GM19397 (cell line): Measurements from ENCODE around the gene SGSM2.
A peak's percentile ranks its signal among the peaks of the same experiment; 100 is the strongest.

Source experiments
- ATAC-seq: cut with Tn5 transposase; IDR thresholded peaks from one replicate; pipeline ENCODE4 v1.9.1; 2021; ENCODE audit warnings: mild to moderate bottlenecking, moderate library complexity; ENCODE audit not compliant: unreplicated experiment

The SGSM2 gene

DNA sequence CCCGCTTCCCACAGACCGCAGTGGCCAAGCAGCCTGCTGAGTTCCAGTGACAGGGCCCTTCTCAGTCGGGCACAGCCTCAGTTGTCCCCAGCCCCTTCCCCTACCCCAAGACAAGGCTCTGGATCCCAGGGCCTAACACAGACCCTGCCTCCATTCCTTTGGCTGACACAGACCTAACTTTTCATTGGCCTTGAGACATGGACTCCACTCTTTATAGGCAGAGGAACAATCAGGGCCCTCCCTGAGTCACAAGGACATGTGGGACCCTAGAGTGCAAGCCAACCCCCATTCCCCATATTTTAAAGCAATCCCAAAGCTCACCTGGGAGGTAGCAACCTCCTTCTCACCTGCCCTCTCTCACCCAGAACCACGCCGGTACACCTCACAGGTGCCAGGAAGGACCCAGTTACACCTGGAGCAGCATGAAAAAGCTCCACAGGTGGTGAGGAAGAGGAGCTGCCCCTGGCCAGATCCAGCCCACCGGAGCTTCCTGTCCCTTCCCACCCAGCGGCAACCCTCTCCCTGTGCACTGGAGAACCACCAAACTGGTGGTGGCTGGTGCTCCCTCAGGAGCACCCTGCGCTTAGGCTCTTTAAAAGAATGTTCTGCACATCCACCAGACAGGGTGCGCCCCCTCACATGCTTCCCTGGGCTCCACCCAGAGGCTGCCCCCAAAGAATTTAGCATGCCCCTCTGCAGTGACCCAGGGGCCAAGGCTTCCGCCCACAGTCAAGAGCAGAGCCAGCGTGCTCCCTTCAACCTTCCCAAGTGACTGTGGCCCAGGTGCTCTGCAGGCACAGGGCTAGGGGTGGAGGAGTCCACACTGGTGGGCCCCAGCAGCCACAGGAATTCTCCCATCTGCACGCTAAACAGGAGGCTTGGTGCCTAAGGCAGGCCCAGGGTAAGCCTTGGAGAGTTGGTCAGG lies 60.2 kb downstream of the SGSM2 start:
- no peak for ATAC-seq

- ATAC-seq = no peak
Measured at GRCh38 chr17:2398182-2398581, 60.9 kb downstream of the SGSM2 start.

DNA sequence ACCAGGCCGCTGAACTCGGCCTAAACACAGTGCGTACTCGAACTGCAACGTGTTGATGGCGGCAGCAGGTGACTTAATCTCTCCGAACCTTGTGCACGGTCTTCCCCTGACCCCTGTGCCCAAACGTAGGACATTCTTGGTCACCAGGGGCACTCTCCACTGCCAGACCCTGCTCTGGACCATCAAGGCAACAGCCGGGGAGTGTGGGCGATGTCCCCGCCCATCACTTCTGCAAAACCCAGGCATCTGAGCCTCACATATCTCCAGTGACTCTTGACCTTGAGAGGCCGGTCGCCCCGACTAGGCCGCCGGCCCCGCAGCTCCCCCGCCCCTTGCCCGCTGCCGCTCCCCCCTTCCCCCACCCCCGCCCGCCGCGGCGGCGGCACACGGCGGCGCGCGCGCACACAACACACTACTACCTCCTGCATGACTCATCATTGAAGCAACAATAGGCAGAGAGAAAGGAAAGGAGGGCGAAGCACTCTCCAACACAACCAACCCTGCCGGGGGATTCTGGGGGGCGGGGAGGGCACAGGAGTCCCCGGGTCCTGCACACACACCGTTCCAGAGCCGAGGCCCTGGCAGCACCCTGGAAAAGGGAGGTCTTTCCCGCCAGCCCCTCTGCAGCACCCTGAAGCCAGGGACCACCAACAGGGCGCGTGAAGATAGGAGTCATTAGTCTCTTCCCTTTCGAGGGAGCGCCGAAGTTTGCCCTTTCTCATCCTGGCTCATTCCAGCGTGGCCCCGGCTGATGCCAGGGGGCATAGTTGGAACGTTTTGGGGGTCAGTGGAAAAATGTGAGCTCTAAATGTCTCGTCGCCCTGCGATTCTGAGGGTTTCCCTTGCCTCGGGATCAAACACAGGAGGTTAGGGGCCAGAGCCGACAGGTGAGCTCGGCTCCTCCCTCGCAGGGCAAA lies 61.6 kb downstream of the SGSM2 start:
- no peak for ATAC-seq

GRCh38 chr17:2399572-2400473 lies 62.5 kb downstream of the SGSM2 start:
- ATAC-seq = peak; percentile 41

GRCh38 chr17:2400474-2400866 lies 63.2 kb downstream of the SGSM2 start:
- ATAC-seq = no peak

DNA sequence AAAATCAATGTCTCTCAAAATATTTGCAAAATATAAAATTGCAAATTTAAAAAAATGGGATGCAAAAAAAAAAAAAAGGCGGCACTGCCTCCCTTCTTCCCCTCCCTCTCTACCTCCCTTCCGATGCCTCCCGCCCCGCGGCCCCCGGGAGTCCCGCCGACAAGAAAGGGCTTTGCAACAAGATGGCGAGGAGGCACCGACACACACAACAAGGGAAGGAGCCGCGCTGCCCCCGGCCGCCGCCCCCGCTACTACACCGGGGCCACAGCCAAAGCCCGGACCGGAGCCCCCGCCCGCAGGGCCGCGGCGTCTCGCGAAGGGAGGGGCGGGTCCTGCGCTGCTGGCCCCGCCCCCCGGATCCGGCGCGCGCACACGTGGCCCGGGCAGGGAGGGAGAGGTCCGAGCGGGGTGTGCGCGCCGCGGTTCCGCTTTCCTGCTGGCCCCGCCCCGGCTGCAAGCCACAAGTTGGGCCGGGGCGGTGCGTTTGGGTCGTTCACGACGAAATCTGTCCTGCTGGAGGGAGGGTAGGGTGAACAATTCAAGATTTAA lies 63.6 kb downstream of the SGSM2 start, which contains the start of gene MNT:
TSS of gene MNT (minus strand) at position 184 of the 549 bp plus-strand sequence. CDS start 348 bp downstream, outside the sequence.
- peak; percentile 31 for ATAC-seq

GRCh38 chr17:2401426-2402221 lies 64.3 kb downstream of the SGSM2 start:
- ATAC-seq = peak; percentile 50

DNA sequence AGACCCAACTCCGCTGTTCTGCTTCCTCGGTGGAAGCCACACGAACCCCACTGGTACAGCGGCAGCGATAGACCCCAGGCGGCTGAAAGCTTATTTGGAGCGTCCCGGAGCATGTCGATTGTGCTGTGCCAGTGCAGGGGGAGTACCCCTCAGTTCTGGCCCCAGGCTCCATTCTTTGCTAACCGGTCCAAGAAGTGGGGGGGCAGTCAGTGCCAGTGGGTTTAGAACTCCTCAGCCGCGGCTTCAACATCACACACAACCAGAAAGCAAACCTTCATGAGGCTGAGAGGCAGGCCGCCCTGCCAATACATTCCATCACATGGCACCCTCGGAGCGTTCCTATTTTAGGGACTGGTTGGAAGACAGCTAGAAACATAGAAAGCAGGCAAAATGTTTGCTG lies 65.2 kb downstream of the SGSM2 start:
- ATAC-seq = no peak

GRCh38 chr17:2403044-2403443 lies 65.7 kb downstream of the SGSM2 start:
- no peak for ATAC-seq

GRCh38 chr17:2405247-2405926 lies 68.1 kb downstream of the SGSM2 start:
- ATAC-seq = no peak

- ATAC-seq = no peak
Measured at GRCh38 chr17:2406271-2406902, 69.1 kb downstream of the SGSM2 start.

- ATAC-seq = no peak
Measured at GRCh38 chr17:2406903-2407790, 69.8 kb downstream of the SGSM2 start.

GRCh38 chr17:2410951-2411350 lies 73.7 kb downstream of the SGSM2 start:
- no peak for ATAC-seq

DNA sequence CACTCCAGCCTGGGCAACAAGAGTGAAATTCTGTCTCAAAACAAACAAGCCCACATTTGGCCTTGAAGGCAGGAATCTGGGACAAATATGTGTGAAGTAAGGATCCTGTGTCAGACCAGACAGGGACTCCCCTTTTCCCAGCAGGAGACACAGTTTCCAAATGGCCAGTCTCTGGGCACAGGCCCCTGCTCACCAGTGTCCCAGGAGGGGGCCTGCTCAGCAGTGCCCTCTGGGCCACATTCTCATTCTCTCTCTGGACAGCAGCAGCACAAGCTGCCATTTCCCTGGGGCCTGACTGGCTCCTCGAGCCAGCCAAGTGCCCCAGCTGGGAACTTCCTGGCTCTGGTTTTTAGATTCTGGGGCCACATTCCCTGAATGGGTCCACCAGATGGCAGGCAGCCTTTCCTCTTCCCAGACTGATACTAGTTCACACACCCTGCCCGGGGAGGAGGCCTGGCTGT lies 75.3 kb downstream of the SGSM2 start:
- ATAC-seq = no peak

GRCh38 chr17:2414446-2415064 lies 77.3 kb downstream of the SGSM2 start:
- no peak for ATAC-seq

DNA sequence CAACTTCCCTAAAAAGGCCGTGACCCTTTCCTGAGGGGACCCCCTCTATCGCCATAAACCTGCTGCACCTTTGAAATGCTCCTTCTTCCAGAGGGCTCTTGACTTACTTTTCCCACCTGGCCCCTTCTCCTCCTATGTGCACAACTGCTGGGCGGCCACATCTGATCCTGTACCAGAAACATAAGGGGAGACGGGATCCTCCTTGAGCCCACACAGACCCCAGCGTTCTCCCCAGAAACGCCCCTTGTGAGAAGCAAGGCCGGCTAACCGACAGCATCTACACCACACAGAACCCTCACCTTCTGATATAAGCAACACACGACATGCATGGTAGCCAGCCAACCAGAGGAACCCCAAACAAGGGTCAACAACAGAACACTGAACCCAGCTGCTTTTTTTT lies 77.8 kb downstream of the SGSM2 start:
- no peak for ATAC-seq
